PC-9 (cell line): ENCODE measurements around the gene NOBOX.

ENCODE experiments used
- CTCF ChIP-seq: fragments of 200-600 bp; sonication (generic); conservative IDR thresholded peaks from 2 replicates; pipeline ENCODE4 v1.6.1; 2017; ENCODE audit warnings: mixed run types, antibody characterized with exemption, mild to moderate bottlenecking, moderate library complexity
- EZH2 ChIP-seq: fragments of 200-600 bp; sonication (generic); IDR thresholded peaks from 2 replicates; pipeline ENCODE4 v1.8.0; 2017; ENCODE audit warnings: antibody characterized with exemption, low read depth

- TF ChIP-seq CTCF (no peak), EZH2 (no peak)
Measured at GRCh38 chr7:144378651-144379050, 24.8 kb downstream of the NOBOX start.
